Kidney epithelial cell (primary cell): ENCODE measurements around the gene SLC12A5. TPM values are rescaled to one million over a fixed set of nuclear protein-coding genes. Genes with fewer than 3 reads are reported as not detected.

Experiments
- DNase-seq: peaks from one replicate; pipeline ENCODE4 v3.0.0-alpha.2; 2010; ENCODE audit warnings: low read depth
- H3K27me3 ChIP-seq: 2 replicates; pipeline ENCODE4 v1.6.0; 2011; ENCODE audit warnings: low read length; ENCODE audit not compliant: control insufficient read depth, insufficient read depth
- H3K36me3 ChIP-seq: 2 replicates; pipeline ENCODE4 v1.5.1; 2011; ENCODE audit warnings: low read length; ENCODE audit not compliant: control insufficient read depth, insufficient read depth
- H3K4me3 ChIP-seq: 2 replicates; pipeline ENCODE4 v1.5.1; 2011; ENCODE audit warnings: low read depth, mild to moderate bottlenecking, control low read depth, low read length
- CTCF ChIP-seq: IDR thresholded peaks from 2 replicates; pipeline ENCODE4 v1.5.1; 2011; ENCODE audit warnings: mild to moderate bottlenecking, moderate library complexity, low read length, control low read depth, inconsistent platforms; ENCODE audit not compliant: insufficient read depth, poor library complexity, severe bottlenecking
- total RNA-seq: library from RNA; depleted of rRNA; stranded (reverse); fragments of >200 nt; gene quantifications from 2 replicates; pipeline ENCODE4 v1.2.3, GENCODE V29; 2015

SLC12A5 gene
- total RNA-seq, 1 donor from 2014 or later = not detected

- no peak for DNase-seq
- Histone ChIP-seq H3K4me3 (no peak overlapping the region), H3K27me3 (peaks cover 33% of the 10 kb centered on the region), H3K36me3 (no peaks in the 10 kb centered on the region)
- no peak for TF ChIP-seq CTCF
Observed at GRCh38 chr20:46056027-46056833, 27.2 kb downstream of the SLC12A5 start.

- H3K36me3 ChIP-seq = no peaks in the 10 kb centered on the region
- no peak for TF ChIP-seq CTCF
- H3K4me3 ChIP-seq = no peak overlapping the region
- peaks cover 33% of the 10 kb centered on the region for H3K27me3 ChIP-seq
- DNase-seq = no peak
Observed at GRCh38 chr20:46056970-46057855, 28.2 kb downstream of the SLC12A5 start.

GRCh38 chr20:46057856-46058598 is 29.0 kb downstream of the SLC12A5 start:
- TF ChIP-seq CTCF = peak; percentile 51
- Histone ChIP-seq H3K27me3 (peaks cover 33% of the 10 kb centered on the region), H3K4me3 (no peak overlapping the region), H3K36me3 (no peaks in the 10 kb centered on the region)
- DNase-seq = no peak

- peaks cover 33% of the 10 kb centered on the region for H3K27me3 ChIP-seq
- H3K4me3 ChIP-seq = no peak overlapping the region
- TF ChIP-seq CTCF = no peak
Observed at GRCh38 chr20:46058599-46059281, 29.7 kb downstream of the SLC12A5 start.

GRCh38 chr20:46060301-46060881 is 31.4 kb downstream of the SLC12A5 start:
- Histone ChIP-seq H3K36me3 (peaks cover 2% of the 10 kb centered on the region), H3K4me3 (no peak overlapping the region), H3K27me3 (peaks cover 33% of the 10 kb centered on the region)
- DNase-seq = no peak
- no peak for TF ChIP-seq CTCF

More at GRCh38 chr20:46058599-46059281, 29.7 kb downstream of the SLC12A5 start:
- peaks cover 1% of the 10 kb centered on the region for H3K36me3 ChIP-seq
- no peak for DNase-seq
